ENCODE data around the gene CDH1. TPM values are rescaled to one million over a fixed set of nuclear protein-coding genes. Genes with fewer than 3 reads are reported as not detected.
"Not testable (repeated sequence)": the region's sequence is repeated elsewhere in the genome, so short reads cannot be mapped to it uniquely, and the experiment has no call there.

Gene CDH1
- total RNA-seq, 1 donor: under 0.01 TPM

DNA sequence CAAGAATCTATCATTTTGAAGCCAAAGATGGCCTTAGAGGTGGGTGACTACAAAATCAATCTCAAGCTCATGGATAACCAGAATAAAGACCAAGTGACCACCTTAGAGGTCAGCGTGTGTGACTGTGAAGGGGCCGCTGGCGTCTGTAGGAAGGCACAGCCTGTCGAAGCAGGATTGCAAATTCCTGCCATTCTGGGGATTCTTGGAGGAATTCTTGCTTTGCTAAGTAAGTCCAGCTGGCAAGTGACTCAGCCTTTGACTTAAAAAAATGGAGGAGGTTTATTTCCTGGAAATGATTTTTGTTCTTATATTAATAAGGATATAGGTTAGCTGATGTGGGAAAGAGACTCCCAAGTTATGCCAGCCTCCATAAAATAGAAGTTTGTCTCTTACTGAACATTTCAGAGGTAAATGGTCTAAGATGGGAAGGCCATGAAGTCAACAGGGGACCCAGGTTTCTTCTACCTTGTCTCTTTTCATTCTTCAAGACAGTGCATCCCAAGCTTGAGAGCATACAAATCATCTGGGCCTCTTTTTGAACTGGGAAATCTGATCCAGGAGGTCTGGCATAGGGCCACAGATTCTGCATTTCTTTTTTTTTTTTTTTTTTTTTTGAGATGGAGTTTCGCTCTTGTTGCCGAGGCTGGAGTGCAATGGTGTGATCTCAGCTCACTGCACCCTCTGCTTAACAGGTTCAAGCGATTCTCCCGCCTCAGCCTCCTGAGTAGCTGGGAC, 86.5 kb downstream of the CDH1 start:
- no peak overlapping the region for H3K4me3 ChIP-seq (ENCODE audit: low read depth, low read length)
- TF ChIP-seq, protein P1, sequence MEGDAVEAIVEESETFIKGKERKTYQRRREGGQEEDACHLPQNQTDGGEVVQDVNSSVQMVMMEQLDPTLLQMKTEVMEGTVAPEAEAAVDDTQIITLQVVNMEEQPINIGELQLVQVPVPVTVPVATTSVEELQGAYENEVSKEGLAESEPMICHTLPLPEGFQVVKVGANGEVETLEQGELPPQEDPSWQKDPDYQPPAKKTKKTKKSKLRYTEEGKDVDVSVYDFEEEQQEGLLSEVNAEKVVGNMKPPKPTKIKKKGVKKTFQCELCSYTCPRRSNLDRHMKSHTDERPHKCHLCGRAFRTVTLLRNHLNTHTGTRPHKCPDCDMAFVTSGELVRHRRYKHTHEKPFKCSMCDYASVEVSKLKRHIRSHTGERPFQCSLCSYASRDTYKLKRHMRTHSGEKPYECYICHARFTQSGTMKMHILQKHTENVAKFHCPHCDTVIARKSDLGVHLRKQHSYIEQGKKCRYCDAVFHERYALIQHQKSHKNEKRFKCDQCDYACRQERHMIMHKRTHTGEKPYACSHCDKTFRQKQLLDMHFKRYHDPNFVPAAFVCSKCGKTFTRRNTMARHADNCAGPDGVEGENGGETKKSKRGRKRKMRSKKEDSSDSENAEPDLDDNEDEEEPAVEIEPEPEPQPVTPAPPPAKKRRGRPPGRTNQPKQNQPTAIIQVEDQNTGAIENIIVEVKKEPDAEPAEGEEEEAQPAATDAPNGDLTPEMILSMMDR (IDR thresholded peaks at IDR 0.05; ENCODE audit: insufficient read depth, low read depth, low read length): no peak
- DNase-seq (ENCODE audit: low read depth): peak; percentile 69

DNA sequence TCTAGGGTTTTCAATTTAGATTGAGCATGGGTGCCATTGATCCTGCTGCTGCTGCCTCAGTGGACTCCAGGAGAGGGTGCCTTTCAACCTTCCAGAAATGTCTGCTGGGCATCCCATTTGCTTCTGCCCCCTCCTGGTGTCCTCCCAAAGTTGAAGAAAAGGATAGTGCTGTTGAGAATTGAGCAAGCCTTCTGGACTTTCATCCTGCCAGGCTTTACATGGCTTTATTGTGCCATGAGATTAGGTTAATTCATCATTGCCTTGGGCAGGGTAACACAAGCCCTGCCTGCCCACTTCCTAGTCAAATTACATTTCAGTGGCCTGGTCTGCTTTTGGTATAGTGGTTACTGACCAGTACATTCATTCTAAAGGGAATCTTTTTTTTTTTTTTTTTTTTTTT, 88.3 kb downstream of the CDH1 start:
- H3K4me3 ChIP-seq (ENCODE audit: low read depth, low read length): no peak overlapping the region
- TF ChIP-seq, protein P1 (IDR thresholded peaks at IDR 0.05; ENCODE audit: insufficient read depth, low read depth, low read length): no peak
- DNase-seq (ENCODE audit: low read depth): no peak

DNA sequence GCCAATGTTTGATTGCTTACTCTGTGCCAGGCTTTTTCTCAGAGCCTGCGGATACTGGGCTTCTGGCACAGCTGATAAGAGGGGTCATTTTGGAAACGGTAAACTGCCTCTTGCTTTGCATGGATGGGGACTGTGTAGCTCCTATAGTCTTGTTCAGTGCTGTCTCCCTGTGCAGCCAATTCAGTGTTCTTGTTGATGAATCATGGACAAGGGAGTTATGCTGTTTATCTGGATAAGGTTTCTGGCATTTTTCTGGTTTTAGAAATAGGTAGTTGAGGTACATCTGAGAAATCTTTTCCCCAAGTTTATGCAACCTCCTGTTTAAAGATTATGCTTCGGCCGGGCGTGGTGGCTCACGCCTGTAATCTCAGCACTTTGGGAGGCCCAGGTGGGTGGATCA, 89.6 kb downstream of the CDH1 start:
- no peak overlapping the region for H3K4me3 ChIP-seq (ENCODE audit: low read depth, low read length)
- TF ChIP-seq, protein P1 (IDR thresholded peaks at IDR 0.05; ENCODE audit: insufficient read depth, low read depth, low read length): no peak
- no peak for DNase-seq (ENCODE audit: low read depth)

DNA sequence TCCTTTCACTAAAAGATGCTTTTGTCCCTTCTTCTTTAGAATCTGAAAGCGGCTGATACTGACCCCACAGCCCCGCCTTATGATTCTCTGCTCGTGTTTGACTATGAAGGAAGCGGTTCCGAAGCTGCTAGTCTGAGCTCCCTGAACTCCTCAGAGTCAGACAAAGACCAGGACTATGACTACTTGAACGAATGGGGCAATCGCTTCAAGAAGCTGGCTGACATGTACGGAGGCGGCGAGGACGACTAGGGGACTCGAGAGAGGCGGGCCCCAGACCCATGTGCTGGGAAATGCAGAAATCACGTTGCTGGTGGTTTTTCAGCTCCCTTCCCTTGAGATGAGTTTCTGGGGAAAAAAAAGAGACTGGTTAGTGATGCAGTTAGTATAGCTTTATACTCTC, 96.2 kb downstream of the CDH1 start:
- DNase-seq (ENCODE audit: low read depth): no peak
- TF ChIP-seq, protein P1 (IDR thresholded peaks at IDR 0.05; ENCODE audit: insufficient read depth, low read depth, low read length): no peak
- no peak overlapping the region for H3K4me3 ChIP-seq (ENCODE audit: low read depth, low read length)

DNA sequence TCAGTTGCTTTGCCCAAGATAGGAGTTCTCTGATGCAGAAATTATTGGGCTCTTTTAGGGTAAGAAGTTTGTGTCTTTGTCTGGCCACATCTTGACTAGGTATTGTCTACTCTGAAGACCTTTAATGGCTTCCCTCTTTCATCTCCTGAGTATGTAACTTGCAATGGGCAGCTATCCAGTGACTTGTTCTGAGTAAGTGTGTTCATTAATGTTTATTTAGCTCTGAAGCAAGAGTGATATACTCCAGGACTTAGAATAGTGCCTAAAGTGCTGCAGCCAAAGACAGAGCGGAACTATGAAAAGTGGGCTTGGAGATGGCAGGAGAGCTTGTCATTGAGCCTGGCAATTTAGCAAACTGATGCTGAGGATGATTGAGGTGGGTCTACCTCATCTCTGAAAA, 97.5 kb downstream of the CDH1 start:
- no peak overlapping the region for H3K4me3 ChIP-seq (ENCODE audit: low read depth, low read length)
- DNase-seq (ENCODE audit: low read depth): no peak
- TF ChIP-seq, protein P1 (IDR thresholded peaks at IDR 0.05; ENCODE audit: insufficient read depth, low read depth, low read length): no peak

DNA sequence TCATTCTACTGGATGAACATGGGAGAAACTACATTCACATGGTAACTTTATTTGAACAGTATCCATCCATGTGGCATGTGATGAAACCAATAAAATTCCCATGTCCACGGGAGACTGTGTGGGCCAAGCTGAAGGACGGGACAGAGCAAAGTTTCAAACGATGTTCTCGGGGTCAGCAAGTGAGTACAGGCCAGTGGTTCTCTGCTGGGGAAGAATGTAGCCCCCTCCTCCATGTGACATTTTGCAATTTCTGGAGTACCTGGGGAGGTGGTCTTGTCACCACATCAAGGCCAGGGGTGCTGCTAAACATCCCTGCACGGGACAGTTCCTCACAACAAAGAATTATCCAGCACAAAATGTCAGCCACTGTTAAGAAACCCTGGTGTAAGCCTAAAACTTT, 98.9 kb downstream of the CDH1 start:
- TF ChIP-seq, protein P1 (IDR thresholded peaks at IDR 0.05; ENCODE audit: insufficient read depth, low read depth, low read length): no peak
- H3K4me3 ChIP-seq (ENCODE audit: low read depth, low read length): no peak overlapping the region
- DNase-seq (ENCODE audit: low read depth): no peak

DNA sequence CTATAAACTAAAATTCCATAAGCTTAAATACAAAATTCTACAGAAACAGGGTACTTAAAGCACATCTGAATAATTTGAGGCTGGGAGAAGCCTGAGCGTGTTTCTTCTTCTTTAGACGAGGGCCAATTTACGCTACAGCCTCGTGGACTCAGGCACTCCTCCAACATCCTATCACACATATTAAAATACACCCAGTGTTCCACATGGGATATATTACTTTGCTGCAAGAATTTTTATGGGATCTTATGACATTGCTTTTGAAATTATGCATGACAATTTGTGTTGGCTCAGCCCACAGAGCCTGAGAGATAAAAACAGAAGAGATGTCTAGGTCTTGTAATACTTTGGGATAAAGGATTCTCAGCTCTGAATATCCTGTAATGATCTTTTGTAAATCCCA, 102.7 kb downstream of the CDH1 start:
- H3K4me3 ChIP-seq (ENCODE audit: low read depth, low read length): no peak overlapping the region
- TF ChIP-seq, protein P1 (IDR thresholded peaks at IDR 0.05; ENCODE audit: insufficient read depth, low read depth, low read length): no peak
- DNase-seq (ENCODE audit: low read depth): peak; percentile 36

DNA sequence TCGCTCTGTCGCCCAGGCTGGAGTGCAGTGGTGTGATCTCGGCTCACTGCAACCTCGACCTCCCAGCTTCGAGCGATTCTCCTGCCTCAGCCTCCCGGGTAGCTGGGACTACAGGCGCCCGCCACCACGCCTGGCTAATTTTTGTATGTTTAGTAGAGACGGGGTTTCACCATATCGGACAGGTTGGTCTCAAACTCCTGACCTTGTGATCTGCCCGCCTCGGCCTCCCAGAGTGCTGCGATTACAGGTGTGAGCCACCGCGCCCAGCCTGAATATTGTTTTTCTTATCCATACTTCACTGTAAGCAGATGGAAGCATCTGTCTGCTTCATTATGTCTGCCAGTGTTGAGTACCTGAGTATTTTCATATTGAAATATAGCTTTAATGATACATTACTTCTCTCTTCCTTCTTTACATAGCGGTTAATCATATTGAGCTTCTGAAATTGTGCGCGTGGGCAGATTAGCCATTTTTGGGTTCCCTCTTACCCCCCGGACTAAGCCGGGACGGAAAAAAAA, 105.9 kb downstream of the CDH1 start:
- peak overlapping the region; percentile 84 for H3K4me3 ChIP-seq (ENCODE audit: low read depth, low read length)
- DNase-seq (ENCODE audit: low read depth): not testable (repeated sequence)

All from fibroblast of villous mesenchyme (primary cell).